ENCODE results near the gene NCKAP5L.

The NCKAP5L gene

GRCh38 chr12:49818241-49818895 is 9.8 kb downstream of the NCKAP5L start:
- H3K36me3 ChIP-seq (ENCODE audit: low read depth), result peaks cover 17% of the 10 kb centered on the region
- no peaks in the 10 kb centered on the region for H3K9me3 ChIP-seq (ENCODE audit: severe bottlenecking)
- no peak overlapping the region for H3K27ac ChIP-seq (ENCODE audit: poor library complexity, severe bottlenecking)
- H3K4me1 ChIP-seq (ENCODE audit: insufficient read depth, poor library complexity, severe bottlenecking), result no peaks in the 10 kb centered on the region
- H3K4me3 ChIP-seq (ENCODE audit: severe bottlenecking), result no peak overlapping the region
- TF ChIP-seq CTCF (IDR thresholded peaks at IDR 0.05; ENCODE audit: poor library complexity, severe bottlenecking), result no peak
- ATAC-seq (ENCODE audit: low read depth), result no peak
- DNase-seq (ENCODE audit: low spot score), result no peak
- no peaks in the 10 kb centered on the region for H3K27me3 ChIP-seq (ENCODE audit: insufficient read depth, poor library complexity, severe bottlenecking)

- H3K27me3 ChIP-seq (ENCODE audit: insufficient read depth, poor library complexity, severe bottlenecking), result no peaks in the 10 kb centered on the region
- H3K4me3 ChIP-seq (ENCODE audit: severe bottlenecking), result no peak overlapping the region
- H3K36me3 ChIP-seq (ENCODE audit: low read depth), result peaks cover 11% of the 10 kb centered on the region
- no peaks in the 10 kb centered on the region for H3K9me3 ChIP-seq (ENCODE audit: severe bottlenecking)
- DNase-seq (ENCODE audit: low spot score) (no peak), ATAC-seq (ENCODE audit: low read depth) (no peak)
- H3K27ac ChIP-seq (ENCODE audit: poor library complexity, severe bottlenecking), result no peak overlapping the region
- no peak for TF ChIP-seq CTCF (IDR thresholded peaks at IDR 0.05; ENCODE audit: poor library complexity, severe bottlenecking)
- no peaks in the 10 kb centered on the region for H3K4me1 ChIP-seq (ENCODE audit: insufficient read depth, poor library complexity, severe bottlenecking)
Observed at GRCh38 chr12:49813131-49813530, 15.1 kb downstream of the NCKAP5L start.

GRCh38 chr12:49811961-49812401 is 16.2 kb downstream of the NCKAP5L start:
- H3K27me3 ChIP-seq (ENCODE audit: insufficient read depth, poor library complexity, severe bottlenecking), result no peaks in the 10 kb centered on the region
- ATAC-seq (ENCODE audit: low read depth) (no peak), DNase-seq (ENCODE audit: low spot score) (no peak)
- no peak for TF ChIP-seq CTCF (IDR thresholded peaks at IDR 0.05; ENCODE audit: poor library complexity, severe bottlenecking)
- H3K4me3 ChIP-seq (ENCODE audit: severe bottlenecking), result no peak overlapping the region
- H3K9me3 ChIP-seq (ENCODE audit: severe bottlenecking), result no peaks in the 10 kb centered on the region
- H3K4me1 ChIP-seq (ENCODE audit: insufficient read depth, poor library complexity, severe bottlenecking), result no peaks in the 10 kb centered on the region
- peaks cover 10% of the 10 kb centered on the region for H3K36me3 ChIP-seq (ENCODE audit: low read depth)
- no peak overlapping the region for H3K27ac ChIP-seq (ENCODE audit: poor library complexity, severe bottlenecking)

- Histone ChIP-seq H3K9me3 (ENCODE audit: severe bottlenecking) (no peaks in the 10 kb centered on the region), H3K27ac (ENCODE audit: poor library complexity, severe bottlenecking) (no peak overlapping the region), H3K4me1 (ENCODE audit: insufficient read depth, poor library complexity, severe bottlenecking) (no peaks in the 10 kb centered on the region), H3K36me3 (ENCODE audit: low read depth) (peaks cover 10% of the 10 kb centered on the region), H3K27me3 (ENCODE audit: insufficient read depth, poor library complexity, severe bottlenecking) (no peaks in the 10 kb centered on the region), H3K4me3 (ENCODE audit: severe bottlenecking) (no peak overlapping the region)
- no peak for ATAC-seq (ENCODE audit: low read depth)
- TF ChIP-seq CTCF (IDR thresholded peaks at IDR 0.05; ENCODE audit: poor library complexity, severe bottlenecking), result no peak
- DNase-seq (ENCODE audit: low spot score), result no peak
Observed at GRCh38 chr12:49811136-49811535, 17.1 kb downstream of the NCKAP5L start.

- Histone ChIP-seq H3K4me1 (ENCODE audit: insufficient read depth, poor library complexity, severe bottlenecking) (no peaks in the 10 kb centered on the region), H3K36me3 (ENCODE audit: low read depth) (peaks cover 8% of the 10 kb centered on the region), H3K4me3 (ENCODE audit: severe bottlenecking) (no peak overlapping the region), H3K27ac (ENCODE audit: poor library complexity, severe bottlenecking) (no peak overlapping the region), H3K9me3 (ENCODE audit: severe bottlenecking) (no peaks in the 10 kb centered on the region), H3K27me3 (ENCODE audit: insufficient read depth, poor library complexity, severe bottlenecking) (no peaks in the 10 kb centered on the region)
- ATAC-seq (ENCODE audit: low read depth) (no peak), DNase-seq (ENCODE audit: low spot score) (no peak)
- no peak for TF ChIP-seq CTCF (IDR thresholded peaks at IDR 0.05; ENCODE audit: poor library complexity, severe bottlenecking)
Observed at GRCh38 chr12:49809906-49810389, 18.3 kb downstream of the NCKAP5L start.
